Right lobe of liver (tissue), 4 donors: ENCODE data around the gene BTBD16.

ENCODE experiments used
- POLR2A ChIP-seq: fragments of 450-650 bp; IDR thresholded peaks from one replicate; pipeline ENCODE4 v1.6.1; 2017; ENCODE audit warnings: antibody characterized with exemption, mild to moderate bottlenecking
- TF ChIP-seq, protein P1 (sequence below), 4 donors: fragments of 200-600 bp in 3 of 4; fragments of 450-650 bp in 1 of 4; IDR thresholded peaks; one replicate each; pipeline versions ENCODE4 v1.5.1 to v1.8.0; 2016 to 2022; ENCODE audit warnings: antibody characterized with exemption in 4 of 4, mild to moderate bottlenecking in 2 of 4
- donor health status: DM: no; HTN: no; CAD: no.
- donor health status: DM: no; HTN: no; CAD: no.
- donor health status: DM: no; HTN: yes; CAD: no.

DNA sequence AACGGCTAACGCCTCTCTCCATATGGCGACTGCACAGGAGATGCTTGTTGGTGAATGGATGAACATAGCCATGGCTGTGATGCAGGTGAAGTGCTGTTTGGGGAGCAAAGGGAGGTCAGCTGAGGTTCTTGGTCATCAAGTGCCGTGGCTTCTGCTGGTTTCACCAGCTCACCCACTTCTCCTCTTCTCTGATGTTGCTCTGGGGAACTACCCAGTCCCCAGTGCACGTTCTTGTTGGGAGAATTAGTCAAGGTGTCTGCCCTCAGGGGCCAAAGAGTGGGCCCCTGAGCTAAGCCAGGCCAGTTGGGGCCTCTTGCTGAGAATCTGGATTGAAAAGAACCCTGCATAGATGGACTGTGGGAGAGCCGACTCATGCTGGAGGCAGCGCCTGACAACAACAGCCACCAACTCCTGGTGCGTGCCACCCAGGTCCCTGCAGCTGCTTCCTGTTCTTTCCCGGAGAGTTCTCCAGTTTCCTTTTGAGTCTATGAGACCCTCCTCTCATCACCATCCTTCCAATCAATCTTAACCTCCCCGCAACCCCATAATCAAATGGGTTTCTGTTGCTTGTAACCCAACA is 3.0 kb downstream of the BTBD16 start:
- TF ChIP-seq, protein P1, sequence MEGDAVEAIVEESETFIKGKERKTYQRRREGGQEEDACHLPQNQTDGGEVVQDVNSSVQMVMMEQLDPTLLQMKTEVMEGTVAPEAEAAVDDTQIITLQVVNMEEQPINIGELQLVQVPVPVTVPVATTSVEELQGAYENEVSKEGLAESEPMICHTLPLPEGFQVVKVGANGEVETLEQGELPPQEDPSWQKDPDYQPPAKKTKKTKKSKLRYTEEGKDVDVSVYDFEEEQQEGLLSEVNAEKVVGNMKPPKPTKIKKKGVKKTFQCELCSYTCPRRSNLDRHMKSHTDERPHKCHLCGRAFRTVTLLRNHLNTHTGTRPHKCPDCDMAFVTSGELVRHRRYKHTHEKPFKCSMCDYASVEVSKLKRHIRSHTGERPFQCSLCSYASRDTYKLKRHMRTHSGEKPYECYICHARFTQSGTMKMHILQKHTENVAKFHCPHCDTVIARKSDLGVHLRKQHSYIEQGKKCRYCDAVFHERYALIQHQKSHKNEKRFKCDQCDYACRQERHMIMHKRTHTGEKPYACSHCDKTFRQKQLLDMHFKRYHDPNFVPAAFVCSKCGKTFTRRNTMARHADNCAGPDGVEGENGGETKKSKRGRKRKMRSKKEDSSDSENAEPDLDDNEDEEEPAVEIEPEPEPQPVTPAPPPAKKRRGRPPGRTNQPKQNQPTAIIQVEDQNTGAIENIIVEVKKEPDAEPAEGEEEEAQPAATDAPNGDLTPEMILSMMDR (IDR thresholded peaks at IDR 0.05), result no peak
- TF ChIP-seq POLR2A, result no peak
